Aorta (tissue), 5 donors: Measurements from ENCODE around the gene CDK14. TPM values are rescaled to one million over a fixed set of nuclear protein-coding genes. Genes with fewer than 3 reads are reported as not detected.

ENCODE experiments used
- ATAC-seq: fragments of 200-7000 bp; cut with Tn5 transposase; one replicate; pipeline ENCODE4 v1.9.1; 2022; ENCODE audit warnings: moderate library complexity; ENCODE audit not compliant: low FRiP score
- DNase-seq, 2 donors: peaks; one replicate each; pipeline ENCODE4 v3.0.0-alpha.2; 2020
- H3K27ac ChIP-seq, 2 donors: one replicate each; pipeline ENCODE4 v1.5.1; 2013; ENCODE audit warnings: low read length in 2 of 2, mild to moderate bottlenecking in 2 of 2, moderate library complexity in 2 of 2, control low read depth in 1 of 2, inconsistent platforms in 1 of 2, low read depth in 1 of 2
- H3K27me3 ChIP-seq, 2 donors: one replicate each; pipeline ENCODE4 v1.6.1; 2013; ENCODE audit warnings: control low read depth in 1 of 2, low read length in 1 of 2, mild to moderate bottlenecking in 1 of 2, moderate library complexity in 1 of 2; ENCODE audit not compliant: insufficient read depth in 2 of 2, control insufficient read depth in 1 of 2
- H3K36me3 ChIP-seq, 2 donors: one replicate each; pipeline ENCODE4 v1.6.1; 2013; ENCODE audit warnings: control low read depth in 1 of 2, low read length in 1 of 2, mild to moderate bottlenecking in 1 of 2; ENCODE audit not compliant: insufficient read depth in 2 of 2, control insufficient read depth in 1 of 2
- H3K4me1 ChIP-seq, 2 donors: one replicate each; pipeline ENCODE4 v1.6.1; 2013; ENCODE audit warnings: low read length in 2 of 2, control low read depth in 1 of 2, mild to moderate bottlenecking in 1 of 2, moderate library complexity in 1 of 2; ENCODE audit not compliant: insufficient read depth in 2 of 2, control insufficient read depth in 1 of 2
- H3K4me3 ChIP-seq, 2 donors: one replicate each; pipeline ENCODE4 v1.5.1; 2013; ENCODE audit warnings: low read length in 2 of 2, control low read depth in 1 of 2, mild to moderate bottlenecking in 1 of 2
- H3K9me3 ChIP-seq: one replicate; pipeline ENCODE4 v1.6.1; 2013; ENCODE audit warnings: mild to moderate bottlenecking, low read length; ENCODE audit not compliant: control insufficient read depth
- WGBS, 2 donors: extraction: QIAGEN DNeasy Blood & Tissue Kit; methylation state at CpG; one replicate each; pipeline ENCODE4 v1.1.7; 2013; 5-methylcytosine and 5-hydroxymethylcytosine counted together
- intact Hi-C, 2 donors: fragments of 100-400 bp; cut with DNase I; formaldehyde crosslinking; loops; one replicate each; pipeline versions ENCODE4 v1.14.2 to v1.15.0; 2022
- polyA plus RNA-seq, 2 donors: library from polyadenylated mRNA; stranded (reverse); fragments of 200-250 nt; gene quantifications; one replicate each; pipeline ENCODE4 v1.2.3, GENCODE V29; 2013
- total RNA-seq, 2 donors: library from RNA; stranded (reverse); fragmentation: NEBNext Ultra II Directional; extraction: Animal tissue kit (Norgen Biotek cat#: 25700); gene quantifications; one replicate each; pipeline ENCODE4 v1.2.1, GENCODE V29; 2021
- donor health status: healthy with polysubstance abuse.
- donor health status: Bipolar disorder and iron deficiency.
- donor health status: DM: no; HTN: no; CAD: no.
- donor health status: DM: no; HTN: no; CAD: no.
- donor health status: DM: yes; HTN: yes; CAD: no.

The CDK14 gene
- total and polyA plus RNA-seq, 4 donors, result 4.6 to 72.4 (median 29.5) TPM

GRCh38 chr7:91112902-91113341, 516.8 kb downstream of the CDK14 start:
- Histone ChIP-seq H3K4me3 (no peak overlapping the region), H3K27ac (no peak overlapping the region), H3K27me3 (no peaks in the 10 kb centered on the region), H3K4me1 (no peaks in the 10 kb centered on the region), H3K36me3 (no peaks in the 10 kb centered on the region), H3K9me3 (no peaks in the 10 kb centered on the region)
- ATAC-seq (no peak), DNase-seq (no peak)
- intact Hi-C loops, result no loop called here
- 39 to 47% methylated on average over 2 of the region's 2 CpGs for WGBS, 2 donors

GRCh38 chr7:91114232-91114631, 518.1 kb downstream of the CDK14 start:
- 67 to 83% methylated on average over 6 of the region's 6 CpGs for WGBS, 2 donors
- intact Hi-C loops, result no loop called here

GRCh38 chr7:91126762-91127161, 530.6 kb downstream of the CDK14 start:
- DNase-seq, result no peak
- no peaks in the 10 kb centered on the region for H3K27me3 ChIP-seq
- intact Hi-C loops, result no loop called here
- 75% methylated on average over 8 of the region's 8 CpGs for WGBS, 2 donors
- no peak for ATAC-seq
- no peak overlapping the region for H3K27ac ChIP-seq
- H3K4me3 ChIP-seq, result no peak overlapping the region
- no peaks in the 10 kb centered on the region for H3K36me3 ChIP-seq
- H3K9me3 ChIP-seq, result no peaks in the 10 kb centered on the region
- no peaks in the 10 kb centered on the region for H3K4me1 ChIP-seq

More at GRCh38 chr7:91114232-91114631, 518.1 kb downstream of the CDK14 start:
- no peaks in the 10 kb centered on the region for H3K4me1 ChIP-seq
- no peaks in the 10 kb centered on the region for H3K36me3 ChIP-seq
- H3K27me3 ChIP-seq, result no peaks in the 10 kb centered on the region
- H3K27ac ChIP-seq, result no peak overlapping the region
- no peak for ATAC-seq
- H3K4me3 ChIP-seq, result no peak overlapping the region
- DNase-seq, result no peak
- no peaks in the 10 kb centered on the region for H3K9me3 ChIP-seq

GRCh38 chr7:91127325-91127724, 531.2 kb downstream of the CDK14 start:
- H3K4me1 ChIP-seq, result no peaks in the 10 kb centered on the region
- H3K27me3 ChIP-seq, result no peaks in the 10 kb centered on the region
- DNase-seq (no peak), ATAC-seq (no peak)
- WGBS, 2 donors, result 72 to 79% methylated on average over 5 of the region's 5 CpGs
- H3K9me3 ChIP-seq, result no peaks in the 10 kb centered on the region
- intact Hi-C loops, result no loop called here
- H3K27ac ChIP-seq, result no peak overlapping the region
- H3K36me3 ChIP-seq, result no peaks in the 10 kb centered on the region
- H3K4me3 ChIP-seq, result no peak overlapping the region

- no peaks in the 10 kb centered on the region for H3K27me3 ChIP-seq
- no peaks in the 10 kb centered on the region for H3K9me3 ChIP-seq
- H3K4me1 ChIP-seq, result no peaks in the 10 kb centered on the region
- H3K4me3 ChIP-seq, result no peak overlapping the region
- intact Hi-C loops, result no loop called here
- no peaks in the 10 kb centered on the region for H3K36me3 ChIP-seq
- WGBS, 2 donors, result 5 to 8% methylated on average over 3 of the region's 3 CpGs
- ATAC-seq, result no peak
- no peak overlapping the region for H3K27ac ChIP-seq
- DNase-seq, result no peak
Measured at GRCh38 chr7:91127959-91128358, 531.8 kb downstream of the CDK14 start.

- peak overlapping the region in 1 of 2 donors; percentile 43 for H3K27ac ChIP-seq
- DNase-seq, result no peak
- WGBS, 2 donors, result 38 to 42% methylated on average over 6 of the region's 6 CpGs
- ATAC-seq, result no peak
- intact Hi-C loops, result no loop called here
- H3K9me3 ChIP-seq, result no peaks in the 10 kb centered on the region
- H3K4me1 ChIP-seq, result no peaks in the 10 kb centered on the region
- H3K36me3 ChIP-seq, result no peaks in the 10 kb centered on the region
- peak overlapping the region in 1 of 2 donors; percentile 5 for H3K4me3 ChIP-seq
- no peaks in the 10 kb centered on the region for H3K27me3 ChIP-seq
Measured at GRCh38 chr7:91128683-91129348, 532.7 kb downstream of the CDK14 start.

- 88 to 94% methylated on average over 3 of the region's 3 CpGs for WGBS, 2 donors
- DNase-seq, result no peak
- Histone ChIP-seq H3K36me3 (no peaks in the 10 kb centered on the region), H3K9me3 (no peaks in the 10 kb centered on the region), H3K27me3 (no peaks in the 10 kb centered on the region), H3K4me1 (no peaks in the 10 kb centered on the region), H3K27ac (no peak overlapping the region), H3K4me3 (no peak overlapping the region)
- no peak for ATAC-seq
- intact Hi-C loops, result no loop called here
Measured at GRCh38 chr7:91135300-91135699, 539.2 kb downstream of the CDK14 start.

GRCh38 chr7:91135703-91136430, 539.7 kb downstream of the CDK14 start:
- H3K36me3 ChIP-seq, result no peaks in the 10 kb centered on the region
- H3K27me3 ChIP-seq, result no peaks in the 10 kb centered on the region
- H3K27ac ChIP-seq, result no peak overlapping the region
- intact Hi-C loops, result no loop called here
- ATAC-seq (no peak), DNase-seq (no peak)
- WGBS, 2 donors, result 85 to 90% methylated on average over 4 of the region's 4 CpGs
- no peaks in the 10 kb centered on the region for H3K4me1 ChIP-seq
- no peak overlapping the region for H3K4me3 ChIP-seq
- H3K9me3 ChIP-seq, result no peaks in the 10 kb centered on the region
